ENCODE measurements around the gene IL17RC. TPM values are rescaled to one million over a fixed set of nuclear protein-coding genes. Genes with fewer than 3 reads are reported as not detected.

IL17RC gene
- total RNA-seq, 4 donors from 2014 or later, result 14.8 to 67.3 (median 47.2) TPM

DNA sequence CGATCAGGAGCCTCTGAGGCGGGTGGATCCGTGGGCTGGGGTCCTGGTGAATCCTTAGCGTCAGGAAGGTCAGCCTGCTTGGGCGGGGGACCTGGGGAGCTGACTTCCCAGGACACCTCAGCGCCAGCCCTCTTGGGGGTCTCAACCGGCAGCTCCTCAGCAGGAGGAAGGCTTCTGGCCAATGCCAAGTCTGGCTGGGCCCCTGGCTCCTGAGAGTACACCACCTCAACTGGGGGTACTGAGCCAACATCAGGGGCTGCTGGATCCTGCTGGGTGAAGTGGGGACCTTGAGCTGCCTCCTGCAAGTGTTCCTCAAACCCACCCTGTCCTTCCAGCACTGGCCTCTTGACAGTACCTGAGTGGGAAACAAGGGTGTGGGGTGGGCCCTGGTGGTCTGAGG is 32.2 kb downstream of the IL17RC start:
- Histone ChIP-seq H3K9me3 (no peaks in the 10 kb centered on the region), H3K27ac (peak overlapping the region in 1 of 4 donors; percentile 13), H3K27me3 (no peaks in the 10 kb centered on the region), H3K4me1 (peaks cover 11 to 22% of the 10 kb centered on the region in 2 donors), H3K36me3 (peaks cover 0 to 5% of the 10 kb centered on the region in 2 donors), H3K4me3 (no peak overlapping the region)
- intact Hi-C loops (cut with DNase I; ENCODE audit: low total_unique reads) (loop anchor here (5.0 kb wide), 1 partner anchor 78 kb away; the partner anchor contains the start of gene FANCD2), in situ Hi-C loops (cut with MboI; ENCODE audit: low sequenced_read_pairs in 4 of 4) (no loop called here)
- DNase-seq (no peak), ATAC-seq (no peak)
- TF ChIP-seq, protein P1, sequence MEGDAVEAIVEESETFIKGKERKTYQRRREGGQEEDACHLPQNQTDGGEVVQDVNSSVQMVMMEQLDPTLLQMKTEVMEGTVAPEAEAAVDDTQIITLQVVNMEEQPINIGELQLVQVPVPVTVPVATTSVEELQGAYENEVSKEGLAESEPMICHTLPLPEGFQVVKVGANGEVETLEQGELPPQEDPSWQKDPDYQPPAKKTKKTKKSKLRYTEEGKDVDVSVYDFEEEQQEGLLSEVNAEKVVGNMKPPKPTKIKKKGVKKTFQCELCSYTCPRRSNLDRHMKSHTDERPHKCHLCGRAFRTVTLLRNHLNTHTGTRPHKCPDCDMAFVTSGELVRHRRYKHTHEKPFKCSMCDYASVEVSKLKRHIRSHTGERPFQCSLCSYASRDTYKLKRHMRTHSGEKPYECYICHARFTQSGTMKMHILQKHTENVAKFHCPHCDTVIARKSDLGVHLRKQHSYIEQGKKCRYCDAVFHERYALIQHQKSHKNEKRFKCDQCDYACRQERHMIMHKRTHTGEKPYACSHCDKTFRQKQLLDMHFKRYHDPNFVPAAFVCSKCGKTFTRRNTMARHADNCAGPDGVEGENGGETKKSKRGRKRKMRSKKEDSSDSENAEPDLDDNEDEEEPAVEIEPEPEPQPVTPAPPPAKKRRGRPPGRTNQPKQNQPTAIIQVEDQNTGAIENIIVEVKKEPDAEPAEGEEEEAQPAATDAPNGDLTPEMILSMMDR (IDR thresholded peaks at IDR 0.05 in 4 of 5, conservative IDR thresholded peaks at IDR 0.05 in 1 of 5), result no peak
- TF ChIP-seq POLR2A (IDR thresholded peaks at IDR 0.05), result no peak

DNA sequence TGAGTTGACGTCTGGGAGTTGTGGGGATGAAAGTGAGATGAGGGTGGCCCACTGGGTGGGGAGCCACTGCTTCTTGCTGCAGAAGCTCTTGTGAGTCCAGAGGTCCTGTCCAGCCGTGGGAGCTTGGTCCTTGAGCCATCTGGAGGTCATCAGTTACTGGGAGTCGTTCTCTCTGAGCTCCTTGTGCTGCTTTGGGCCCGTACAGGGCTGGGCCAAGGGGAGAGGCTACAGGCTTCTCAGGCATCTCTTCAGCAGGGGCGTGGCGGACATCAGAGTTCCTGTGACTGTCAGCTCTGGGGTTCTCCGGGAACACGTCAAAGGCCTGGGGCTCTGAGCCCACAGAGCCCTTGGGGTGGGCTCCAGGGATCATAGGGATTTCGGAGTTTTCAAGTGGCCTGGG is 32.7 kb downstream of the IL17RC start:
- H3K9me3 ChIP-seq, result no peaks in the 10 kb centered on the region
- peaks cover 0 to under 1% of the 10 kb centered on the region in 2 donors for H3K36me3 ChIP-seq
- in situ Hi-C loops (cut with MboI; ENCODE audit: low sequenced_read_pairs in 4 of 4) (no loop called here), intact Hi-C loops (cut with DNase I; ENCODE audit: low total_unique reads) (loop anchor here (5.0 kb wide), 1 partner anchor 78 kb away; the partner anchor contains the start of gene FANCD2)
- H3K27ac ChIP-seq, result peak overlapping the region in 1 of 4 donors; percentile 18
- ATAC-seq (no peak), DNase-seq (no peak)
- no peaks in the 10 kb centered on the region for H3K27me3 ChIP-seq
- no peak overlapping the region for H3K4me3 ChIP-seq
- H3K4me1 ChIP-seq, result peaks cover 11 to 23% of the 10 kb centered on the region in 2 donors
- TF ChIP-seq, protein P1 (IDR thresholded peaks at IDR 0.05 in 4 of 5, conservative IDR thresholded peaks at IDR 0.05 in 1 of 5), result no peak
- no peak for TF ChIP-seq POLR2A (IDR thresholded peaks at IDR 0.05)

DNA sequence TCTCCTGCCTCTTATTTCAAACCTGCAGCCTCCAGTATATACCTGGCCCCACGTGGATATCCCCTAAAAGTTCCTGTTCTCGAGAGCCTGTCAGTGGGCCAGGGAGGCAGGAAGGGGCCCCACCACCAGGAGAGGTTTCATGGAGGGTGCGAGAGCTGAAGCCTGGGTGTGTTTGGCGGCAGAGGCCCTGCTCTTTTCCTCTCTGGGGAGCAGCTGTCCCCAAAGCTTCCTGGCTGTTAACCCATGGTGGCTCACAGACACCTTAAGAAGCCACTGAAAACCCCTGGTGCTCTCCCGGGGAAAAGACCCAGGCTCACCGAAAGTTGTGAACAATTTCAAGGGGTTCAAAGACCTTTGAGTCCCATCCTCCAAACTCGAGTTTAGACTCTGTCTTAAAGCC is 34.2 kb downstream of the IL17RC start:
- Histone ChIP-seq H3K4me3 (no peak overlapping the region), H3K36me3 (no peaks in the 10 kb centered on the region), H3K4me1 (peaks cover 23 to 31% of the 10 kb centered on the region in 2 donors), H3K27me3 (no peaks in the 10 kb centered on the region), H3K27ac (peak overlapping the region in 2 of 4 donors; percentile 3 to 19), H3K9me3 (no peaks in the 10 kb centered on the region)
- DNase-seq, result no peak
- intact Hi-C loops (cut with DNase I; ENCODE audit: low total_unique reads), result no loop called here
- in situ Hi-C loops (cut with MboI; ENCODE audit: low sequenced_read_pairs in 4 of 4), result no loop called here
- no peak for ATAC-seq
- TF ChIP-seq POLR2A (IDR thresholded peaks at IDR 0.05), result no peak
- TF ChIP-seq, protein P1 (IDR thresholded peaks at IDR 0.05 in 4 of 5, conservative IDR thresholded peaks at IDR 0.05 in 1 of 5), result no peak

DNA sequence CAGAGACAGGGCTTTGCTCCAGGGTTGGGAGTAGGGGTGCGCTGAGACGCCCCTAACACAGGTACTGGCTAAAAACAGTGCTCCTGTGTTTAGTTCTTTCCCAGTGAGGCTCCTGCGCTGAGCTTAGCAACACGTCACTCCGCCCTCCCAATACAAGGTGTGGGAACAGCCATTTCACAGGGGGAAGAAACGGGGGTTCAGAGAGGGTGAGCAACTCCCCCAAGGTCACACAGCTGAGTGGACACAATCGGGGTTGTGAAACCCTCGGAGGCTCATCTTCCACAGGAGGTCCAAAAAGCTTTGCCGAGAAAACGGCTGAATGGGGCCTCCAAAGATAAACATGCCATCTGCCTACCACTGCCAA is 34.7 kb downstream of the IL17RC start:
- no peak for DNase-seq
- in situ Hi-C loops (cut with MboI; ENCODE audit: low sequenced_read_pairs in 4 of 4) (no loop called here), intact Hi-C loops (cut with DNase I; ENCODE audit: low total_unique reads) (no loop called here)
- peak overlapping the region; percentile 29 to 74 (median 48) for H3K4me3 ChIP-seq
- peak overlapping the region in 2 of 4 donors; percentile 8 to 19 for H3K27ac ChIP-seq
- no peaks in the 10 kb centered on the region for H3K27me3 ChIP-seq
- H3K4me1 ChIP-seq, result peaks cover 27 to 30% of the 10 kb centered on the region in 2 donors
- TF ChIP-seq POLR2A (IDR thresholded peaks at IDR 0.05), result no peak
- TF ChIP-seq, protein P1 (IDR thresholded peaks at IDR 0.05 in 4 of 5, conservative IDR thresholded peaks at IDR 0.05 in 1 of 5), result no peak
- no peaks in the 10 kb centered on the region for H3K9me3 ChIP-seq
- H3K36me3 ChIP-seq, result no peaks in the 10 kb centered on the region
- no peak for ATAC-seq
